A549 (cell line): ENCODE data around the gene VSTM2B.

Source experiments
- EP300 ChIP-seq, 2 experiments: fragments of >200 bp; sonication (Bioruptor Twin); formaldehyde crosslinking; IDR thresholded peaks; 2 replicates in 1 of 2; 3 replicates in 1 of 2; pipeline ENCODE4 v1.6.1; 2016 to 2017
- HOXB5 ChIP-seq: fragments of 250-450 bp; sonication (Bioruptor Pico); IDR thresholded peaks from 2 replicates; pipeline ENCODE4 v1.5.0; 2020; ENCODE audit warnings: mild to moderate bottlenecking, moderate library complexity
- JUNB ChIP-seq: fragments of >200 bp; sonication (Bioruptor Twin); formaldehyde crosslinking; IDR thresholded peaks from 2 replicates; pipeline ENCODE4 v1.6.1; 2016
- POLR2A ChIP-seq: IDR thresholded peaks from 2 replicates; pipeline ENCODE4 v1.6.1; 2012; ENCODE audit warnings: mild to moderate bottlenecking, low read length
- POLR2AphosphoS2 ChIP-seq: conservative IDR thresholded peaks from 2 replicates; pipeline ENCODE4 v1.6.1; 2012; ENCODE audit warnings: low read length, improper control_type of control experiment, inconsistent platforms
- RFX5 ChIP-seq: fragments of 450-650 bp; IDR thresholded peaks from 2 replicates; pipeline ENCODE4 v1.7.1; 2014; ENCODE audit warnings: antibody characterized with exemption, mild to moderate bottlenecking, moderate library complexity
- TF ChIP-seq, protein P1 (sequence below): fragments of >200 bp; sonication (Bioruptor Twin); formaldehyde crosslinking; IDR thresholded peaks from 3 replicates; pipeline ENCODE4 v1.5.1; 2016
- TF ChIP-seq, protein P2 (sequence below): fragments of 200-600 bp; sonication (generic); IDR thresholded peaks from 2 replicates; pipeline ENCODE4 v1.6.1; 2016; ENCODE audit warnings: antibody characterized with exemption, mild to moderate bottlenecking, moderate library complexity

DNA sequence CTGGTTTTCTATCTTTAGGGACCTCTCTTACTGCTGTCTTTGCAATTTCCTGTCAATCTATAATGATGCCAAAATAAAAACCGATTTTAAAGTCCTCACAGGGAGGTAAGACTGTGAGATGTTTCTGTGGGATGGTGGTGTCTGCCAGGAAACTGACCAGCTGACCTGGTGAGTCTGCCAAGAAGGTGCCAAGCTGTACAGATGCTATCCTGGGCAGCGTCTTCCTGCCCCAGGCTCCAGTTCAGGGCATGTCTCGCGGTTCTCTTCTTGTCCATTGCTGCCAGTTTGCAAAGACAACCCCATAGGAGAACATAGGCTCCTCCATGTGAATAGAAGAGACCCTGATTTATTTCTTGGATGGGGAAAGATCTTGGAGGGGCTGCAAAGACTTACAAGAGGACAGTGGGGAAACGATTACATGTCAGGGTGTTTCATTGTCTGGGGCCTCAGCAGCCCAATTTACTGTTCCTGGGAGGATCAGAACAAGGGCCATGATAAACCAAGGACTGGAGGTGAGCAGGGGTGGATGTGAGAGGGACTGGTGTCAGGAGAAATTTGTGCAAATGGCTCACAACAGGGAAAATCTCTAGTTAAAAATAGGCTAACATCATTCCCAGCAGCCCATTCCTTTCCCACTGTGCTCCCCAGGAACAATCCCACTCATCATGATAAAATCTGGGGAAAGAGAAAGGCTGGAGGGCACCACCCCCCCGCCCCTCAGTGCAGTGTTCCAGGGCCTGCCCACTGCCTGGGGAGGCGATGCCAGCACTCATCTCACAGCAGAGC is 42.7 kb upstream of the VSTM2B start:
- TF ChIP-seq, protein P1, sequence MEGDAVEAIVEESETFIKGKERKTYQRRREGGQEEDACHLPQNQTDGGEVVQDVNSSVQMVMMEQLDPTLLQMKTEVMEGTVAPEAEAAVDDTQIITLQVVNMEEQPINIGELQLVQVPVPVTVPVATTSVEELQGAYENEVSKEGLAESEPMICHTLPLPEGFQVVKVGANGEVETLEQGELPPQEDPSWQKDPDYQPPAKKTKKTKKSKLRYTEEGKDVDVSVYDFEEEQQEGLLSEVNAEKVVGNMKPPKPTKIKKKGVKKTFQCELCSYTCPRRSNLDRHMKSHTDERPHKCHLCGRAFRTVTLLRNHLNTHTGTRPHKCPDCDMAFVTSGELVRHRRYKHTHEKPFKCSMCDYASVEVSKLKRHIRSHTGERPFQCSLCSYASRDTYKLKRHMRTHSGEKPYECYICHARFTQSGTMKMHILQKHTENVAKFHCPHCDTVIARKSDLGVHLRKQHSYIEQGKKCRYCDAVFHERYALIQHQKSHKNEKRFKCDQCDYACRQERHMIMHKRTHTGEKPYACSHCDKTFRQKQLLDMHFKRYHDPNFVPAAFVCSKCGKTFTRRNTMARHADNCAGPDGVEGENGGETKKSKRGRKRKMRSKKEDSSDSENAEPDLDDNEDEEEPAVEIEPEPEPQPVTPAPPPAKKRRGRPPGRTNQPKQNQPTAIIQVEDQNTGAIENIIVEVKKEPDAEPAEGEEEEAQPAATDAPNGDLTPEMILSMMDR, result no peak
- no peak for TF ChIP-seq POLR2AphosphoS2
- TF ChIP-seq RFX5, result no peak
- TF ChIP-seq, protein P2, sequence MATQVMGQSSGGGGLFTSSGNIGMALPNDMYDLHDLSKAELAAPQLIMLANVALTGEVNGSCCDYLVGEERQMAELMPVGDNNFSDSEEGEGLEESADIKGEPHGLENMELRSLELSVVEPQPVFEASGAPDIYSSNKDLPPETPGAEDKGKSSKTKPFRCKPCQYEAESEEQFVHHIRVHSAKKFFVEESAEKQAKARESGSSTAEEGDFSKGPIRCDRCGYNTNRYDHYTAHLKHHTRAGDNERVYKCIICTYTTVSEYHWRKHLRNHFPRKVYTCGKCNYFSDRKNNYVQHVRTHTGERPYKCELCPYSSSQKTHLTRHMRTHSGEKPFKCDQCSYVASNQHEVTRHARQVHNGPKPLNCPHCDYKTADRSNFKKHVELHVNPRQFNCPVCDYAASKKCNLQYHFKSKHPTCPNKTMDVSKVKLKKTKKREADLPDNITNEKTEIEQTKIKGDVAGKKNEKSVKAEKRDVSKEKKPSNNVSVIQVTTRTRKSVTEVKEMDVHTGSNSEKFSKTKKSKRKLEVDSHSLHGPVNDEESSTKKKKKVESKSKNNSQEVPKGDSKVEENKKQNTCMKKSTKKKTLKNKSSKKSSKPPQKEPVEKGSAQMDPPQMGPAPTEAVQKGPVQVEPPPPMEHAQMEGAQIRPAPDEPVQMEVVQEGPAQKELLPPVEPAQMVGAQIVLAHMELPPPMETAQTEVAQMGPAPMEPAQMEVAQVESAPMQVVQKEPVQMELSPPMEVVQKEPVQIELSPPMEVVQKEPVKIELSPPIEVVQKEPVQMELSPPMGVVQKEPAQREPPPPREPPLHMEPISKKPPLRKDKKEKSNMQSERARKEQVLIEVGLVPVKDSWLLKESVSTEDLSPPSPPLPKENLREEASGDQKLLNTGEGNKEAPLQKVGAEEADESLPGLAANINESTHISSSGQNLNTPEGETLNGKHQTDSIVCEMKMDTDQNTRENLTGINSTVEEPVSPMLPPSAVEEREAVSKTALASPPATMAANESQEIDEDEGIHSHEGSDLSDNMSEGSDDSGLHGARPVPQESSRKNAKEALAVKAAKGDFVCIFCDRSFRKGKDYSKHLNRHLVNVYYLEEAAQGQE, result no peak
- TF ChIP-seq POLR2A, result no peak
- TF ChIP-seq HOXB5 (CRISPR knock-in tag), result no peak
- TF ChIP-seq EP300 (IDR thresholded peaks at IDR 0.05), result no peak
- no peak for TF ChIP-seq JUNB
